T-cell (primary cell): Measurements from ENCODE around the gene CER1. TPM values are rescaled to one million over a fixed set of nuclear protein-coding genes. Genes with fewer than 3 reads are reported as not detected.
A peak's percentile ranks its signal among the peaks of the same experiment; 100 is the strongest.

Experiments
- ATAC-seq, 4 experiments: fragments of 200-7000 bp in 3 of 4; fragments of 150-1000 bp in 1 of 4; cut with Tn5 transposase; replicated peaks in 1 of 4; 1 replicate in 3 of 4; 2 replicates in 1 of 4; pipeline ENCODE4 v1.10.0; 2021; ENCODE audit warnings: moderate library complexity in 3 of 4, mild to moderate bottlenecking in 2 of 4, moderate number of reproducible peaks in 1 of 4
- CTCF ChIA-PET, 2 donors: fragments of 300-600 bp; sonication (Branson Sonifier 250); formaldehyde crosslinking; loops; one replicate each; lab custom pipeline; 2022; ENCODE audit warnings: antibody characterized with exemption in 2 of 2; lab: Charles Lee
- POLR2A ChIA-PET, 2 donors: fragments of 300-600 bp; sonication (Branson Sonifier 250); formaldehyde crosslinking; loops; one replicate each; lab custom pipeline; 2022; ENCODE audit warnings: antibody characterized with exemption in 2 of 2; lab: Charles Lee
- DNase-seq, 35 experiments: peaks; one replicate each; pipeline versions ENCODE4 v3.0.0 to v3.0.0-alpha.2; 2013 to 2023
- H3K27ac ChIP-seq: one replicate; pipeline ENCODE4 v1.5.1; 2013; ENCODE audit warnings: low read length
- H3K27me3 ChIP-seq, 2 experiments: replicated peaks in 1 of 2; 1 replicate in 1 of 2; 2 replicates in 1 of 2; pipeline versions ENCODE4 v1.6.1 to v1.7.0; 2013; ENCODE audit warnings: low read length in 1 of 2, mixed read lengths in 1 of 2; ENCODE audit not compliant: control insufficient read depth in 2 of 2, insufficient read depth in 2 of 2; ENCODE audit errors: extremely low read depth in 1 of 2
- H3K36me3 ChIP-seq, 2 donors: 1 replicate in 1 of 2; 2 replicates in 1 of 2; pipeline versions ENCODE4 v1.6.1 to v1.7.0; 2013; ENCODE audit warnings: low read length in 1 of 2; ENCODE audit not compliant: control insufficient read depth in 2 of 2, insufficient read depth in 1 of 2; ENCODE audit errors: extremely low read depth in 1 of 2
- H3K4me1 ChIP-seq, 2 experiments: 1 replicate in 1 of 2; 2 replicates in 1 of 2; pipeline versions ENCODE4 v1.6.1 to v1.7.0; 2013; ENCODE audit warnings: low read length in 2 of 2, mixed read lengths in 1 of 2; ENCODE audit not compliant: insufficient read depth in 2 of 2, control insufficient read depth in 1 of 2; ENCODE audit errors: extremely low read depth in 1 of 2
- H3K4me3 ChIP-seq, 2 donors: 1 replicate in 1 of 2; 2 replicates in 1 of 2; pipeline versions ENCODE4 v1.5.1 to v1.7.0; 2013; ENCODE audit warnings: mild to moderate bottlenecking in 2 of 2, low read length in 1 of 2, moderate library complexity in 1 of 2; ENCODE audit not compliant: control insufficient read depth in 1 of 2; ENCODE audit errors: extremely low read depth in 1 of 2
- H3K9me3 ChIP-seq: 2 replicates; pipeline ENCODE4 v1.7.0; 2013
- H3K27ac Mint-ChIP-seq, 2 donors: one replicate each; pipeline ENCODE4 v1.8.0; 2020 to 2021; ENCODE audit warnings: mild to moderate bottlenecking in 2 of 2, mixed read lengths in 2 of 2
- H3K27me3 Mint-ChIP-seq, 2 donors: one replicate each; pipeline ENCODE4 v1.8.0; 2021 to 2022; ENCODE audit warnings: mixed read lengths in 2 of 2
- H3K36me3 Mint-ChIP-seq: one replicate; pipeline ENCODE4 v1.8.0; 2021; ENCODE audit warnings: mixed read lengths
- H3K4me1 Mint-ChIP-seq, 3 donors: one replicate each; pipeline ENCODE4 v1.8.0; 2020 to 2022; ENCODE audit warnings: mixed read lengths in 3 of 3, mild to moderate bottlenecking in 1 of 3
- H3K4me3 Mint-ChIP-seq, 3 donors: one replicate each; pipeline ENCODE4 v1.8.0; 2020 to 2022; ENCODE audit warnings: mild to moderate bottlenecking in 3 of 3, mixed read lengths in 3 of 3, moderate library complexity in 3 of 3
- H3K9me3 Mint-ChIP-seq, 3 donors: one replicate each; pipeline ENCODE4 v1.8.0; 2020 to 2022; ENCODE audit warnings: mixed read lengths in 3 of 3
- WGBS: methylation state at CpG from one replicate; pipeline ENCODE4 v1.1.5; 2013; ENCODE audit warnings: missing lambda C conversion rate; ENCODE audit not compliant: insufficient coverage; 5-methylcytosine and 5-hydroxymethylcytosine counted together
- total RNA-seq, 35 experiments: library from RNA in 6 of 35; stranded (reverse) in 6 of 35; fragments of 120-200 nt in 1 of 35; gene quantifications; one replicate each; pipeline versions ENCODE4 v1.2.1 to v1.2.4 and lab custom pipeline; 2013 to 2026

Gene CER1
- total RNA-seq, result not detected
- total RNA-seq (2013), result not detected
- 0 reads per million in 29 experiments for total RNA-seq (lab: John Stamatoyannopoulos, UW)

- Mint-ChIP-seq H3K27ac (no peak within 1 kb of the TSS), H3K36me3 (no peaks in the 10 kb centered on the region), H3K4me3 (no peak within 1 kb of the TSS), H3K9me3 (no peaks in the 10 kb centered on the region), H3K4me1 (no peaks in the 10 kb centered on the region), H3K27me3 (peaks cover 12 to 29% of the 10 kb centered on the region in 2 donors)
- CTCF ChIA-PET, result interaction anchor here in 1 of 2 donors (1.2 kb wide), 1 partner anchor 44 kb away, joined by 3 read pairs; no protein-coding TSS in a partner anchor
- H3K4me1 ChIP-seq, result no peaks in the 10 kb centered on the region
- H3K4me3 ChIP-seq, result no peak within 1 kb of the TSS
- 87% methylated on average over 7 of the region's 7 CpGs for WGBS
- H3K9me3 ChIP-seq, result no peaks in the 10 kb centered on the region
- peaks cover 0 to 3% of the 10 kb centered on the region in 2 experiments for H3K27me3 ChIP-seq
- POLR2A ChIA-PET, result no interaction called here
- H3K27ac ChIP-seq, result no peak within 1 kb of the TSS
- DNase-seq (no peak), ATAC-seq (no peak)
- H3K36me3 ChIP-seq, result no peaks in the 10 kb centered on the region
Measured at GRCh38 chr9:14722391-14723035, at the start of gene CER1. TSS of gene CER1 (minus strand) at chr9:14722733. CDS start at chr9:14722672, 61 bp downstream.

GRCh38 chr9:14770592-14770991 is 48.1 kb upstream of the CER1 start:
- 59% methylated on average over 3 of the region's 7 CpGs for WGBS
- CTCF ChIA-PET, result no interaction called here

DNA sequence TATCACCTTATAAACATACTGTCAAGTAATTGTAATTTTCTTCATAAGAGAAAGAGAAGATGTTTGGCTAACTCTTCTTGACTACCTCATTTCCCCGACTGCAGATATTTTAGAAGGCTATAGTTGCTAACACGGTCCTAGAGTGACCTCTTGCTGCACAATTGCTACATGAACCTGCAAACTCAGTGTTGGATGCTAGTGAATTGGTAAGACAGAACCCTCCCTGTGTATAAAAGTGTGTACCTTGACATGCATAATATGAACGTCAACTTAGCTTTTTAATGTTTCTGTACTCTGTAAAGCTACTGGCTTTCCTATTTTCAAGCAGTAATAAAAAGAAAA is 46.7 kb upstream of the CER1 start:
- ChIA-PET POLR2A (interaction anchor here in 1 of 2 donors (0.5 kb wide), 1 partner anchor 256 kb away, joined by 8 read pairs; no protein-coding TSS in a partner anchor), CTCF (interaction anchor here (0.7 to 2.3 kb wide), 7 partner anchors 18 to 154 kb away, joined by 3 to 18 read pairs (median 4); no protein-coding TSS in a partner anchor)
- WGBS, result 0% methylated on average over 1 of the region's 3 CpGs

More at GRCh38 chr9:14770592-14770991, 48.1 kb upstream of the CER1 start:
- Mint-ChIP-seq H3K27me3 (peaks cover 11 to 19% of the 10 kb centered on the region in 2 donors), H3K9me3 (no peaks in the 10 kb centered on the region), H3K4me3 (no peak overlapping the region), H3K36me3 (no peaks in the 10 kb centered on the region), H3K27ac (no peak overlapping the region), H3K4me1 (no peaks in the 10 kb centered on the region)
- POLR2A ChIA-PET, result no interaction called here
- Histone ChIP-seq H3K36me3 (no peaks in the 10 kb centered on the region), H3K4me3 (no peak overlapping the region), H3K27me3 (no peaks in the 10 kb centered on the region), H3K4me1 (no peaks in the 10 kb centered on the region), H3K9me3 (no peaks in the 10 kb centered on the region), H3K27ac (no peak overlapping the region)
- DNase-seq, result no peak
- ATAC-seq, result no peak

GRCh38 chr9:14768405-14769229 is 46.1 kb upstream of the CER1 start:
- Histone ChIP-seq H3K27ac (no peak overlapping the region), H3K4me3 (no peak overlapping the region), H3K4me1 (no peaks in the 10 kb centered on the region), H3K27me3 (no peaks in the 10 kb centered on the region), H3K36me3 (no peaks in the 10 kb centered on the region), H3K9me3 (no peaks in the 10 kb centered on the region)
- H3K4me3 Mint-ChIP-seq, result no peak overlapping the region
- CTCF ChIA-PET, result interaction anchor here (0.7 to 2.3 kb wide), 9 partner anchors 11 to 156 kb away, joined by 3 to 18 read pairs (median 3); no protein-coding TSS in a partner anchor
- no peaks in the 10 kb centered on the region for H3K9me3 Mint-ChIP-seq
- peaks cover 15 to 29% of the 10 kb centered on the region in 2 donors for H3K27me3 Mint-ChIP-seq
- H3K27ac Mint-ChIP-seq, result no peak overlapping the region
- peak in 2 of 35 experiments; percentile 9 to 45 for DNase-seq
- POLR2A ChIA-PET, result interaction anchor here in 1 of 2 donors (0.5 kb wide), 1 partner anchor 255 kb away, joined by 8 read pairs; no protein-coding TSS in a partner anchor
- no peaks in the 10 kb centered on the region for H3K4me1 Mint-ChIP-seq
- ATAC-seq, result no peak
- WGBS, result 5% methylated on average over 3 of the region's 8 CpGs
- no peaks in the 10 kb centered on the region for H3K36me3 Mint-ChIP-seq

More for the DNA sequence above, 46.7 kb upstream of the CER1 start:
- no peaks in the 10 kb centered on the region for H3K36me3 Mint-ChIP-seq
- no peak overlapping the region for H3K27ac ChIP-seq
- peaks cover 12 to 25% of the 10 kb centered on the region in 2 donors for H3K27me3 Mint-ChIP-seq
- no peak overlapping the region for H3K4me3 ChIP-seq
- no peaks in the 10 kb centered on the region for H3K27me3 ChIP-seq
- H3K4me3 Mint-ChIP-seq, result no peak overlapping the region
- DNase-seq (peak in 1 of 35 experiments; percentile 7), ATAC-seq (no peak)
- no peak overlapping the region for H3K27ac Mint-ChIP-seq
- H3K4me1 ChIP-seq, result no peaks in the 10 kb centered on the region
- no peaks in the 10 kb centered on the region for H3K4me1 Mint-ChIP-seq
- no peaks in the 10 kb centered on the region for H3K36me3 ChIP-seq
- no peaks in the 10 kb centered on the region for H3K9me3 ChIP-seq
- H3K9me3 Mint-ChIP-seq, result no peaks in the 10 kb centered on the region

DNA sequence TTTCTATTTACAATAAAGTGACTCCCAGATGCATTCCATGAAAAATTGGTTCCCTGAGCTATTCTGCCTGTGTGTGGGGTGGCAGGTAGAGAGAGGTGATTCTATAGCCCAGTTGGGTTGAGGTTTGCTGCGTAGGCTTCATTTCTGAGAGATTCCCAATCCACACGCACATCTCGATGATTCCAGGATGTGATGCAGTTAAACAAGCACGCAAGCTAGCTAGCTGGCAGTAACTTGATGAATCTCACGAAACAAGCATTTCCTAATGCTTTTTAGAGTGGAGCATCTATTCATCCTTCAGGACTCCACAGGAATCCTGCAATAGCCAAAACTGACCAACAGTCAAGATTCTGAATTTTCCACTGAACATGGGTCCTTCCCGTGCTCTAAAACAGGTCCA is 43.8 kb upstream of the CER1 start:
- no peak overlapping the region for H3K4me3 Mint-ChIP-seq
- DNase-seq, result no peak
- Histone ChIP-seq H3K4me3 (no peak overlapping the region), H3K4me1 (no peaks in the 10 kb centered on the region), H3K36me3 (no peaks in the 10 kb centered on the region), H3K27ac (no peak overlapping the region), H3K9me3 (no peaks in the 10 kb centered on the region), H3K27me3 (no peaks in the 10 kb centered on the region)
- WGBS, result 90% methylated on average over 5 of the region's 6 CpGs
- POLR2A ChIA-PET, result no interaction called here
- CTCF ChIA-PET, result interaction anchor here (0.8 to 1.6 kb wide), 3 partner anchors 23 to 149 kb away, joined by 3 to 4 read pairs (median 3); partner anchors contain the start of gene CER1 (in 1 of the 2)
- H3K4me1 Mint-ChIP-seq, result no peaks in the 10 kb centered on the region
- H3K27me3 Mint-ChIP-seq, result peaks cover 21 to 38% of the 10 kb centered on the region in 2 donors
- H3K36me3 Mint-ChIP-seq, result no peaks in the 10 kb centered on the region
- no peak for ATAC-seq
- no peak overlapping the region for H3K27ac Mint-ChIP-seq
- no peaks in the 10 kb centered on the region for H3K9me3 Mint-ChIP-seq

- Mint-ChIP-seq H3K36me3 (no peaks in the 10 kb centered on the region), H3K27me3 (peaks cover 11 to 31% of the 10 kb centered on the region in 2 donors), H3K27ac (no peak overlapping the region), H3K4me1 (no peaks in the 10 kb centered on the region), H3K9me3 (no peaks in the 10 kb centered on the region), H3K4me3 (no peak overlapping the region)
- no peaks in the 10 kb centered on the region for H3K9me3 ChIP-seq
- H3K4me1 ChIP-seq, result no peaks in the 10 kb centered on the region
- peaks cover 0 to 3% of the 10 kb centered on the region in 2 experiments for H3K27me3 ChIP-seq
- no peak overlapping the region for H3K4me3 ChIP-seq
- WGBS, result no CpG with 5 or more reads among the region's 2 CpGs
- ChIA-PET CTCF (no interaction called here), POLR2A (no interaction called here)
- no peak overlapping the region for H3K27ac ChIP-seq
- DNase-seq (no peak), ATAC-seq (no peak)
- no peaks in the 10 kb centered on the region for H3K36me3 ChIP-seq
Measured at GRCh38 chr9:14761584-14761983, 39.1 kb upstream of the CER1 start.
